Measurements from ENCODE around the gene RHOJ. TPM values are rescaled to one million over a fixed set of nuclear protein-coding genes. Genes with fewer than 3 reads are reported as not detected.
A peak's percentile ranks its signal among the peaks of the same experiment; 100 is the strongest.

Gene RHOJ
- total RNA-seq, 1 donor from 2014 or later: 12.9 TPM

DNA sequence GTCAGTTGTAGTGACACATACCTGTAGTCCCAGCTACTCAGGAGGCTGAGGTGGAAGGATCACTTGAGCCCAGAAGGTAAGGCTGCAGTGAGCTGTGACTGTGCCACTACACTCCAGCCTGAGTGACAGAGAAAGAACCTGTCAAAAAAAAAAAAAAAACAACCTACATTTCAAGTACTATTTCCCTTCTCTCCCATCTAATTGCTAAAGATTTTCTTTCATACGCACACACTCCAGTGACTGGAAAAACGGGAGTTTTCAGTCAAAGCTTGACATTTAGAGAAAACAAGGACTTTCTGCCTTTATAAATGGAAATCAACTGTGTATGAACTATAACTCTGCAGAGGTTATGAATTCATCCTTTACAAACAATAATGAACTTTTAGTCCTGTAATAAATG lies 88.6 kb downstream of the RHOJ start:
- peaks cover 12 to 23% of the 10 kb centered on the region in 2 donors for H3K36me3 ChIP-seq
- intact Hi-C loops (cut with DNase I): no loop called here
- no peak overlapping the region for H3K27ac ChIP-seq
- H3K4me1 ChIP-seq: no peaks in the 10 kb centered on the region
- H3K9me3 ChIP-seq: no peaks in the 10 kb centered on the region
- TF ChIP-seq, protein P1, sequence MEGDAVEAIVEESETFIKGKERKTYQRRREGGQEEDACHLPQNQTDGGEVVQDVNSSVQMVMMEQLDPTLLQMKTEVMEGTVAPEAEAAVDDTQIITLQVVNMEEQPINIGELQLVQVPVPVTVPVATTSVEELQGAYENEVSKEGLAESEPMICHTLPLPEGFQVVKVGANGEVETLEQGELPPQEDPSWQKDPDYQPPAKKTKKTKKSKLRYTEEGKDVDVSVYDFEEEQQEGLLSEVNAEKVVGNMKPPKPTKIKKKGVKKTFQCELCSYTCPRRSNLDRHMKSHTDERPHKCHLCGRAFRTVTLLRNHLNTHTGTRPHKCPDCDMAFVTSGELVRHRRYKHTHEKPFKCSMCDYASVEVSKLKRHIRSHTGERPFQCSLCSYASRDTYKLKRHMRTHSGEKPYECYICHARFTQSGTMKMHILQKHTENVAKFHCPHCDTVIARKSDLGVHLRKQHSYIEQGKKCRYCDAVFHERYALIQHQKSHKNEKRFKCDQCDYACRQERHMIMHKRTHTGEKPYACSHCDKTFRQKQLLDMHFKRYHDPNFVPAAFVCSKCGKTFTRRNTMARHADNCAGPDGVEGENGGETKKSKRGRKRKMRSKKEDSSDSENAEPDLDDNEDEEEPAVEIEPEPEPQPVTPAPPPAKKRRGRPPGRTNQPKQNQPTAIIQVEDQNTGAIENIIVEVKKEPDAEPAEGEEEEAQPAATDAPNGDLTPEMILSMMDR (IDR thresholded peaks at IDR 0.05): no peak
- DNase-seq (ENCODE audit: low spot score in 2 of 2): no peak
- H3K27me3 ChIP-seq: no peaks in the 10 kb centered on the region
- no peak overlapping the region for H3K4me3 ChIP-seq

DNA sequence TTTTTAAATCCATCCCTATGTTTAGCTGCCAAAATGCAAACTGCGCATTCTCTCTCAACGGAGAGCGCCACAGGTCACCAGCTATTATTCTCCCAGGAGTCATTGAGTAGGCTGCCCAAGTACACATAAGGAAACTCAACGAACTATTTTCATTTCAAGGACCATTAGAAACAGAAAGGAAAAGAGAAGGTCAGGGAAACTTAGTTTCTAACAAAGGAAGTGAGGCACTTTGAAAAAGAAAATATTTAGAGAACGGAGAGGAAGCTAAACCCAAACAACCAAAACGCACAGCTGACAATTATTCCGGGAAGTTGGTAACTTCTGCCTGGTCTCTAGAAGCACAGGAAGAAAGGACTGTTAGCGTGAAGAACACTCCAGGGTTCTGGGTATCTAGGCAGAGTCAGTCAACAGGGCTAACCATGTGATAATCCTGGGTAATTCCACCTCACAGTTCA lies 91.0 kb downstream of the RHOJ start:
- Histone ChIP-seq H3K27me3 (no peaks in the 10 kb centered on the region), H3K27ac (peak overlapping the region; percentile 77 to 82), H3K4me3 (peak overlapping the region; percentile 26 to 50), H3K36me3 (peaks cover 8 to 19% of the 10 kb centered on the region in 2 donors), H3K9me3 (no peaks in the 10 kb centered on the region), H3K4me1 (no peaks in the 10 kb centered on the region)
- intact Hi-C loops (cut with DNase I): loop anchor here (5.0 kb wide), 1 partner anchor 247 kb away; the partner anchor contains the start of gene PPP2R5E
- no peak for DNase-seq (ENCODE audit: low spot score in 2 of 2)
- TF ChIP-seq, protein P1 (IDR thresholded peaks at IDR 0.05): no peak

DNA sequence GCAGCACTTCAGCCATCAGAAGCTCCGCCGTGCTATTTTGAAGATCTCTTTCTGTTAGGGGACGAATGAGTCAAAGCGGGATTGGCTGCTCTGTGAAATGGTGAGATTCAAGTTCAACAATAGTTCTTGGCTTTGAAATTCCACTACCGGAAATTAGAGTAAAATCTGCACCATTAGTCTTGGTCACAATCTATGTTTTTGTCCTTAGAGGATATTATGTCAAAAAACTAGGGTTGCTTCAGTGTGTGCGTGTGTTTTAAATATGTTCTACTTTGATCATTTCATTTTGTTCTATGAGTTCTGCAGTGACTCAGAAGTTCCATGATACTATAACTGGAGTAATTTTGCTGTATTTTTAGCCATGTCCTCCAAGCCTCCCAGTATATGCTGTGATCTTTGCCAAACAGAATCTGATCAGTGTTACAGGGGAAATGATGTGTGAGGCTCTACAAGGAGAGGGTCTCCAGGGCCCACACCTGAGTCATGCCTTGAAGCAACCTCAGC lies 91.9 kb downstream of the RHOJ start:
- Histone ChIP-seq H3K9me3 (no peaks in the 10 kb centered on the region), H3K4me1 (no peaks in the 10 kb centered on the region), H3K27ac (peak overlapping the region; percentile 77 to 82), H3K4me3 (peak overlapping the region in 1 of 2 donors; percentile 50), H3K36me3 (peaks cover 3 to 14% of the 10 kb centered on the region in 2 donors), H3K27me3 (no peaks in the 10 kb centered on the region)
- intact Hi-C loops (cut with DNase I): loop anchor here (5.0 kb wide), 1 partner anchor 246 kb away; the partner anchor contains the start of gene PPP2R5E
- TF ChIP-seq, protein P1 (IDR thresholded peaks at IDR 0.05): no peak
- DNase-seq (ENCODE audit: low spot score in 2 of 2): no peak

DNA sequence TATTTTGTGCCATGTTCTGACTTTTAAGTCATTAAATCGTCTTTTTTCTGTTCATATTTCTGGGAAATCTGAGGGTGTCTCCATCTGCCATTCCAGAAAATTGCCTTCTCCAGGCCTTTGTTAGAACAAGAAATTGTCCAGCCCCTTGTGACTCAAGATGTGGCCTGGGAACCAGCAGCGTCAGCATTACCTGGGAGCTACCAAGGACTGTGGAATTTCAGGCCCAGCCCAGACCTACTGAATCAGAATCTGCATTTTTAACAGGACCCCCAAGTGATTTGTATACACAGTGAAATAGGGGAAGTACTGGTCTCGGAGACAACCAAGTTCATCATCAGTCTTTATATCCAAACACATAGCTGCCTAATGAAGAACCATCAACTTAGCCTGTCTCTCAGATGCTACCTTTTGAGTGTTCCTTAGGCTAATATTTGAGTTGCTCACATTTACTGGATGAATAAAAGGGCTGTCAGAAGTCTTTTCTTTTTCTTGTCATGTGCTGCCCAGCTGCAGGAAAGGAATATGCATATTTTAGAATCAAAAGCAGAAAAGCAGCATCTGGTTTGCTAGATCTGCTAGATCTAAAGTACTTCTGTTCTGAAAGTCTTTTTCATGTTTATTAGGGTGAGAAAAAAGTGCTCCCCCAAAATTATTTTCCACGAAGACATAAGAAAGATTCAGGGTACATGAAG lies 93.3 kb downstream of the RHOJ start:
- Histone ChIP-seq H3K4me1 (no peaks in the 10 kb centered on the region), H3K36me3 (peaks cover 0 to 1% of the 10 kb centered on the region in 2 donors), H3K27ac (no peak overlapping the region), H3K4me3 (no peak overlapping the region), H3K27me3 (no peaks in the 10 kb centered on the region), H3K9me3 (no peaks in the 10 kb centered on the region)
- TF ChIP-seq, protein P1 (IDR thresholded peaks at IDR 0.05): no peak
- intact Hi-C loops (cut with DNase I): loop anchor here (5.0 kb wide), 1 partner anchor 245 kb away; the partner anchor contains the start of gene PPP2R5E
- no peak for DNase-seq (ENCODE audit: low spot score in 2 of 2)

DNA sequence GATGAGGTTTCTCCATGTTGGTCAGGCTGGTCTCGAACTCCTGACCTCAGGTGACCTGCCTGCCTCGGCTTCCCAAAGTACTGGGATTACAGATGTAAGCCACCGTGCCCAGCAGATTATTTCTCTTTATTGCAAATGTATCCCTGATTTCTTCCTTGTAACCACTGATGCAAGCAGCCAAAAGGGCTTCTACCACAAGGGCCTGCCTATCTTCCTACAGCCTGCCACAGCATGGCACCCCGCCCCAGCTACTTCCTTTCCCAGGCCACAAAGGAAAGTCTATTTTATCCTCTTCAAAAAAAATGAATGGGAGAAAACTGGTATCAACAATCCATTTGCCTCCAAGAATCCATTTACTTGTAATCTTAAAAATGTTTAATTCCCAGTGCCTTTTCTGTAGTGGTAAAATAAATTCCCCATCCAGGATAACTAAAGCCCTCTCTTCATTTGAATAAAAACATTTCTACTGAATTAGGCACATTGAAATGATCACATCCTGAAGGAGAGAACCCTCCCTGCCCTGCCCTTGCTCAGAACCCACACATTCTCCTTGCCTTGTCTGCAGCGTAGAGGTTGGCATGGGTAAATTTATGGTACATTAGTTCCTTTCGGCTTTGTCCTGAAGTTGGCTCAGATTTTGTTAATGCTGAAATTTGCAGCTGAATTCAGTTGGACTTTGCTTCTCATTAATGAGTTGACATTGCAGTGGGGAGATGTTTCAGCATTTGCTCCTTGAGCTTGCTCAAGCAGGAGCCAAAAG lies 95.3 kb downstream of the RHOJ start:
- no peak overlapping the region for H3K4me3 ChIP-seq
- no peak for DNase-seq (ENCODE audit: low spot score in 2 of 2)
- H3K27me3 ChIP-seq: no peaks in the 10 kb centered on the region
- no peaks in the 10 kb centered on the region for H3K9me3 ChIP-seq
- TF ChIP-seq, protein P1 (IDR thresholded peaks at IDR 0.05): no peak
- H3K27ac ChIP-seq: no peak overlapping the region
- no peaks in the 10 kb centered on the region for H3K36me3 ChIP-seq
- intact Hi-C loops (cut with DNase I): loop anchor here (5.0 kb wide), 1 partner anchor 243 kb away; the partner anchor contains the start of gene PPP2R5E
- H3K4me1 ChIP-seq: no peaks in the 10 kb centered on the region

Measured in ascending aorta (tissue), 2 donors.